CD4-positive, alpha-beta T cell (primary cell): ENCODE results near the gene KATNAL2. TPM values are rescaled to one million over a fixed set of nuclear protein-coding genes. Genes with fewer than 3 reads are reported as not detected.

ENCODE experiments used
- ATAC-seq: fragments of 200-7000 bp; cut with Tn5 transposase; one replicate; pipeline ENCODE4 v1.10.0; 2022; ENCODE audit warnings: mild to moderate bottlenecking; ENCODE audit not compliant: poor library complexity
- CTCF ChIA-PET: fragments of 350-600 bp; sonication (Branson Sonifier 250); formaldehyde crosslinking; loops from one replicate; lab custom pipeline; 2021; ENCODE audit warnings: antibody characterized with exemption, inconsistent platforms; lab: Charles Lee
- POLR2A ChIA-PET: fragments of 350-600 bp; sonication (Branson Sonifier 250); formaldehyde crosslinking; loops from one replicate; lab custom pipeline; 2021; ENCODE audit warnings: antibody characterized with exemption, inconsistent platforms; lab: Charles Lee
- DNase-seq, 14 experiments: peaks; one replicate each; pipeline ENCODE4 v3.0.0-alpha.2; 2013 to 2020; ENCODE audit warnings: mixed read lengths in 2 of 14
- H3K27ac ChIP-seq, 2 donors: one replicate each; pipeline versions ENCODE4 v1.5.1 to v1.7.0; 2013; ENCODE audit warnings: low read length in 2 of 2, low read depth in 1 of 2, mild to moderate bottlenecking in 1 of 2
- H3K27me3 ChIP-seq, 2 experiments: 1 replicate in 1 of 2; 2 replicates in 1 of 2; pipeline versions ENCODE4 v1.6.1 to v1.7.0; 2013; ENCODE audit warnings: low read length in 2 of 2, control low read depth in 1 of 2, mild to moderate bottlenecking in 1 of 2, moderate library complexity in 1 of 2; ENCODE audit not compliant: insufficient read depth in 2 of 2, control insufficient read depth in 1 of 2
- H3K36me3 ChIP-seq: one replicate; pipeline ENCODE4 v1.6.1; 2013; ENCODE audit warnings: low read length, control low read depth; ENCODE audit not compliant: insufficient read depth
- H3K4me1 ChIP-seq: one replicate; pipeline ENCODE4 v1.6.1; 2013; ENCODE audit warnings: low read length, control low read depth; ENCODE audit not compliant: insufficient read depth
- H3K4me3 ChIP-seq: one replicate; pipeline ENCODE4 v1.5.1; 2013; ENCODE audit warnings: mild to moderate bottlenecking, low read length, moderate library complexity
- H3K9me3 ChIP-seq, 2 experiments: 1 replicate in 1 of 2; 2 replicates in 1 of 2; pipeline versions ENCODE4 v1.6.1 to v1.7.0; 2013; ENCODE audit warnings: low read length in 2 of 2, mild to moderate bottlenecking in 2 of 2, control low read depth in 1 of 2, moderate library complexity in 1 of 2; ENCODE audit not compliant: control insufficient read depth in 1 of 2, insufficient read depth in 1 of 2
- H3K27ac Mint-ChIP-seq: one replicate; pipeline ENCODE4 v1.8.0; 2020; ENCODE audit warnings: mixed read lengths
- H3K27me3 Mint-ChIP-seq: one replicate; pipeline ENCODE4 v1.8.0; 2021; ENCODE audit warnings: mixed read lengths
- H3K36me3 Mint-ChIP-seq: one replicate; pipeline ENCODE4 v1.8.0; 2021; ENCODE audit warnings: low read depth, mixed read lengths
- H3K4me1 Mint-ChIP-seq: one replicate; pipeline ENCODE4 v1.8.0; 2021; ENCODE audit warnings: low read depth, mixed read lengths
- H3K4me3 Mint-ChIP-seq: one replicate; pipeline ENCODE4 v1.8.0; 2020; ENCODE audit warnings: mild to moderate bottlenecking, mixed read lengths
- H3K9me3 Mint-ChIP-seq: one replicate; pipeline ENCODE4 v1.8.0; 2020; ENCODE audit warnings: mixed read lengths
- CTCF ChIP-seq: fragments of 200-600 bp; IDR thresholded peaks from one replicate; pipeline ENCODE4 v1.8.0; 2022; ENCODE audit warnings: antibody characterized with exemption, mild to moderate bottlenecking
- intact Hi-C, 2 experiments: fragments of 100-400 bp; cut with DNase I in 1 of 2; cut with micrococcal nuclease in 1 of 2; formaldehyde crosslinking; loops; one replicate each; pipeline versions ENCODE4 v1.15.1 to v1.9.0; 2023 to 2025; cut with DNase I, micrococcal nuclease
- total RNA-seq, 174 experiments: library from RNA in 2 of 174; stranded (reverse) in 2 of 174; gene quantifications; one replicate each; pipeline ENCODE4 v1.2.3 and lab custom pipeline; 2021 to 2026

KATNAL2 gene
- total RNA-seq, 2 experiments from 2014 or later, result 1.5 to 2.0 TPM

GRCh38 chr18:47081578-47081977, 164.2 kb downstream of the KATNAL2 start:
- Histone ChIP-seq H3K4me3 (no peak overlapping the region), H3K27me3 (no peaks in the 10 kb centered on the region), H3K4me1 (no peaks in the 10 kb centered on the region), H3K36me3 (no peaks in the 10 kb centered on the region), H3K9me3 (no peaks in the 10 kb centered on the region), H3K27ac (no peak overlapping the region)
- ChIA-PET POLR2A (no interaction called here), CTCF (no interaction called here)
- ATAC-seq, result no peak
- Mint-ChIP-seq H3K27me3 (no peaks in the 10 kb centered on the region), H3K4me3 (no peak overlapping the region), H3K4me1 (no peaks in the 10 kb centered on the region), H3K9me3 (no peaks in the 10 kb centered on the region), H3K27ac (no peak overlapping the region), H3K36me3 (no peaks in the 10 kb centered on the region)
- intact Hi-C loops, result no loop called here
- no peak for TF ChIP-seq CTCF
- DNase-seq, result no peak

- Mint-ChIP-seq H3K27ac (no peak overlapping the region), H3K4me3 (no peak overlapping the region), H3K27me3 (no peaks in the 10 kb centered on the region), H3K9me3 (no peaks in the 10 kb centered on the region), H3K36me3 (peaks cover 18% of the 10 kb centered on the region), H3K4me1 (no peaks in the 10 kb centered on the region)
- no peak overlapping the region for H3K27ac ChIP-seq
- H3K4me1 ChIP-seq, result no peaks in the 10 kb centered on the region
- ChIA-PET POLR2A (no interaction called here), CTCF (no interaction called here)
- intact Hi-C loops, result no loop called here
- no peaks in the 10 kb centered on the region for H3K9me3 ChIP-seq
- no peak for TF ChIP-seq CTCF
- H3K27me3 ChIP-seq, result no peaks in the 10 kb centered on the region
- no peak for DNase-seq
- H3K4me3 ChIP-seq, result no peak overlapping the region
- no peaks in the 10 kb centered on the region for H3K36me3 ChIP-seq
- ATAC-seq, result no peak
Measured at GRCh38 chr18:47087676-47088075, 170.3 kb downstream of the KATNAL2 start.

GRCh38 chr18:47095810-47096209, 178.4 kb downstream of the KATNAL2 start:
- Histone ChIP-seq H3K27me3 (no peaks in the 10 kb centered on the region), H3K36me3 (no peaks in the 10 kb centered on the region), H3K9me3 (no peaks in the 10 kb centered on the region), H3K4me3 (no peak overlapping the region), H3K4me1 (no peaks in the 10 kb centered on the region), H3K27ac (no peak overlapping the region)
- H3K27me3 Mint-ChIP-seq, result no peaks in the 10 kb centered on the region
- H3K4me3 Mint-ChIP-seq, result no peak overlapping the region
- no peak overlapping the region for H3K27ac Mint-ChIP-seq
- H3K36me3 Mint-ChIP-seq, result no peaks in the 10 kb centered on the region
- H3K9me3 Mint-ChIP-seq, result no peaks in the 10 kb centered on the region
- TF ChIP-seq CTCF, result no peak
- POLR2A ChIA-PET, result no interaction called here
- intact Hi-C loops, result no loop called here
- CTCF ChIA-PET, result interaction anchor here (0.7 kb wide), 1 partner anchor 109 kb away, joined by 4 read pairs; no protein-coding TSS in a partner anchor
- H3K4me1 Mint-ChIP-seq, result no peaks in the 10 kb centered on the region
- DNase-seq (no peak), ATAC-seq (no peak)
